ENCODE results near the gene DRC7. TPM values are rescaled to one million over a fixed set of nuclear protein-coding genes. Genes with fewer than 3 reads are reported as not detected.

The DRC7 gene
- polyA plus RNA-seq, 1 donor from 2014 or later = 1.4 TPM

DNA sequence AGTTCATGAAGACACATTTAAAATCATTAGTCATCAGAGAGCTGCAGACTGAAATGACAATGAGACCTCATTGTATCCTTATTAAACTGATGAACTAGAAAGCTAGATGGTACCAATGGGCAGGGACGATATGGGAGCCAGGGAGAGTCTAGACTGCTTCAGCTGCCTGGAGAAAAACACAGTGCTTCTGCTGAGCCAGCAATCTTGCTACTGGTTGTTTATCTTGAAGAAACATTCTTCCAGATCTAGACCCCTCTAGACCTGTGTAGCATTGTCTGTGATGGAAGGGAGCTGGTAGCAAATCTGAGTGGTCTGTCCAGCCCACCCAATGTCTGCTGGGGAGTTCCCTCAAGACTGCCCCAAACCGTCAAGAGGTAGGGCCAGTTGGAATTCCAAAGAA is 2.0 kb upstream of the DRC7 start:
- Histone ChIP-seq H3K27ac (ENCODE audit: low read length) (peak overlapping the region; percentile 33), H3K9me3 (ENCODE audit: low read length) (no peaks in the 10 kb centered on the region), H3K79me2 (replicated peaks; ENCODE audit: insufficient read depth, low read length) (no peaks in the 10 kb centered on the region), H3F3A (ENCODE audit: insufficient read depth, low read length, poor library complexity, severe bottlenecking) (no peaks in the 10 kb centered on the region), H3K4me2 (ENCODE audit: low read length) (no peak overlapping the region), H3K27me3 (ENCODE audit: insufficient read depth, low read depth, low read length) (no peaks in the 10 kb centered on the region), H3K9me2 (ENCODE audit: insufficient read depth, low read length) (no peaks in the 10 kb centered on the region), H2AFZ (ENCODE audit: low read depth, low read length) (no peak overlapping the region), H4K20me1 (ENCODE audit: insufficient read depth) (no peaks in the 10 kb centered on the region), H3K9ac (ENCODE audit: low read length) (no peak overlapping the region), H3K36me3 (ENCODE audit: insufficient read depth, low read length) (no peaks in the 10 kb centered on the region), H3K4me3 (ENCODE audit: low read length) (no peak overlapping the region)
- no peak for TF ChIP-seq SMC3 (conservative IDR thresholded peaks at IDR 0.05; ENCODE audit: poor library complexity)
- no peak for TF ChIP-seq POLR2AphosphoS5 (IDR thresholded peaks at IDR 0.05)
- no peak for TF ChIP-seq EZH2 (IDR thresholded peaks at IDR 0.05; ENCODE audit: borderline replicate concordance, insufficient read depth, low read length, poor library complexity, severe bottlenecking)
- TF ChIP-seq TAF1 (IDR thresholded peaks at IDR 0.05; ENCODE audit: low read depth) = no peak
- TF ChIP-seq, protein P1, sequence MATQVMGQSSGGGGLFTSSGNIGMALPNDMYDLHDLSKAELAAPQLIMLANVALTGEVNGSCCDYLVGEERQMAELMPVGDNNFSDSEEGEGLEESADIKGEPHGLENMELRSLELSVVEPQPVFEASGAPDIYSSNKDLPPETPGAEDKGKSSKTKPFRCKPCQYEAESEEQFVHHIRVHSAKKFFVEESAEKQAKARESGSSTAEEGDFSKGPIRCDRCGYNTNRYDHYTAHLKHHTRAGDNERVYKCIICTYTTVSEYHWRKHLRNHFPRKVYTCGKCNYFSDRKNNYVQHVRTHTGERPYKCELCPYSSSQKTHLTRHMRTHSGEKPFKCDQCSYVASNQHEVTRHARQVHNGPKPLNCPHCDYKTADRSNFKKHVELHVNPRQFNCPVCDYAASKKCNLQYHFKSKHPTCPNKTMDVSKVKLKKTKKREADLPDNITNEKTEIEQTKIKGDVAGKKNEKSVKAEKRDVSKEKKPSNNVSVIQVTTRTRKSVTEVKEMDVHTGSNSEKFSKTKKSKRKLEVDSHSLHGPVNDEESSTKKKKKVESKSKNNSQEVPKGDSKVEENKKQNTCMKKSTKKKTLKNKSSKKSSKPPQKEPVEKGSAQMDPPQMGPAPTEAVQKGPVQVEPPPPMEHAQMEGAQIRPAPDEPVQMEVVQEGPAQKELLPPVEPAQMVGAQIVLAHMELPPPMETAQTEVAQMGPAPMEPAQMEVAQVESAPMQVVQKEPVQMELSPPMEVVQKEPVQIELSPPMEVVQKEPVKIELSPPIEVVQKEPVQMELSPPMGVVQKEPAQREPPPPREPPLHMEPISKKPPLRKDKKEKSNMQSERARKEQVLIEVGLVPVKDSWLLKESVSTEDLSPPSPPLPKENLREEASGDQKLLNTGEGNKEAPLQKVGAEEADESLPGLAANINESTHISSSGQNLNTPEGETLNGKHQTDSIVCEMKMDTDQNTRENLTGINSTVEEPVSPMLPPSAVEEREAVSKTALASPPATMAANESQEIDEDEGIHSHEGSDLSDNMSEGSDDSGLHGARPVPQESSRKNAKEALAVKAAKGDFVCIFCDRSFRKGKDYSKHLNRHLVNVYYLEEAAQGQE (IDR thresholded peaks at IDR 0.05; ENCODE audit: borderline replicate concordance) = no peak
- TF ChIP-seq, protein P2, sequence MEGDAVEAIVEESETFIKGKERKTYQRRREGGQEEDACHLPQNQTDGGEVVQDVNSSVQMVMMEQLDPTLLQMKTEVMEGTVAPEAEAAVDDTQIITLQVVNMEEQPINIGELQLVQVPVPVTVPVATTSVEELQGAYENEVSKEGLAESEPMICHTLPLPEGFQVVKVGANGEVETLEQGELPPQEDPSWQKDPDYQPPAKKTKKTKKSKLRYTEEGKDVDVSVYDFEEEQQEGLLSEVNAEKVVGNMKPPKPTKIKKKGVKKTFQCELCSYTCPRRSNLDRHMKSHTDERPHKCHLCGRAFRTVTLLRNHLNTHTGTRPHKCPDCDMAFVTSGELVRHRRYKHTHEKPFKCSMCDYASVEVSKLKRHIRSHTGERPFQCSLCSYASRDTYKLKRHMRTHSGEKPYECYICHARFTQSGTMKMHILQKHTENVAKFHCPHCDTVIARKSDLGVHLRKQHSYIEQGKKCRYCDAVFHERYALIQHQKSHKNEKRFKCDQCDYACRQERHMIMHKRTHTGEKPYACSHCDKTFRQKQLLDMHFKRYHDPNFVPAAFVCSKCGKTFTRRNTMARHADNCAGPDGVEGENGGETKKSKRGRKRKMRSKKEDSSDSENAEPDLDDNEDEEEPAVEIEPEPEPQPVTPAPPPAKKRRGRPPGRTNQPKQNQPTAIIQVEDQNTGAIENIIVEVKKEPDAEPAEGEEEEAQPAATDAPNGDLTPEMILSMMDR (IDR thresholded peaks at IDR 0.05; ENCODE audit: poor library complexity, severe bottlenecking) = no peak
- no peak for TF ChIP-seq RAD21 (conservative IDR thresholded peaks at IDR 0.05)

- H3K9me2 ChIP-seq (ENCODE audit: insufficient read depth, low read length) = no peaks in the 10 kb centered on the region
- TF ChIP-seq, protein P1 (IDR thresholded peaks at IDR 0.05; ENCODE audit: borderline replicate concordance) = no peak
- peak; percentile 91 for TF ChIP-seq POLR2AphosphoS5 (IDR thresholded peaks at IDR 0.05)
- no peak for TF ChIP-seq EP300 (conservative IDR thresholded peaks at IDR 0.05; ENCODE audit: poor library complexity, severe bottlenecking)
These were observed 1.1 kb upstream of the DRC7 start for GRCh38 chr16:57693550-57693949.

More at GRCh38 chr16:57693550-57693949, 1.1 kb upstream of the DRC7 start:
- no peaks in the 10 kb centered on the region for H3K79me2 ChIP-seq (replicated peaks; ENCODE audit: insufficient read depth, low read length)
- H3K4me3 ChIP-seq (ENCODE audit: low read length) = peak overlapping the region; percentile 19
- no peaks in the 10 kb centered on the region for H3K36me3 ChIP-seq (ENCODE audit: insufficient read depth, low read length)
- no peak overlapping the region for H3K4me2 ChIP-seq (ENCODE audit: low read length)
- H2AFZ ChIP-seq (ENCODE audit: low read depth, low read length) = no peak overlapping the region
- H3K9ac ChIP-seq (ENCODE audit: low read length) = no peak overlapping the region
- no peaks in the 10 kb centered on the region for H4K20me1 ChIP-seq (ENCODE audit: insufficient read depth)
- H3F3A ChIP-seq (ENCODE audit: insufficient read depth, low read length, poor library complexity, severe bottlenecking) = no peaks in the 10 kb centered on the region
- no peaks in the 10 kb centered on the region for H3K9me3 ChIP-seq (ENCODE audit: low read length)
- H3K27me3 ChIP-seq (ENCODE audit: insufficient read depth, low read depth, low read length) = no peaks in the 10 kb centered on the region
- peak overlapping the region; percentile 33 for H3K27ac ChIP-seq (ENCODE audit: low read length)

Data from neural cell (in vitro differentiated cells).